GM18508 (cell line): ENCODE data around the gene EIF2AK3.

Source experiments
- ATAC-seq: cut with Tn5 transposase; IDR thresholded peaks from one replicate; pipeline ENCODE4 v1.9.1; 2021; ENCODE audit warnings: moderate number of reproducible peaks; ENCODE audit not compliant: insufficient read depth, unreplicated experiment

Gene EIF2AK3

GRCh38 chr2:88601286-88601685 is 26.0 kb downstream of the EIF2AK3 start:
- ATAC-seq: no peak

- peak; percentile 99 for ATAC-seq
Observed at GRCh38 chr2:88600038-88600465, 27.2 kb downstream of the EIF2AK3 start.

DNA sequence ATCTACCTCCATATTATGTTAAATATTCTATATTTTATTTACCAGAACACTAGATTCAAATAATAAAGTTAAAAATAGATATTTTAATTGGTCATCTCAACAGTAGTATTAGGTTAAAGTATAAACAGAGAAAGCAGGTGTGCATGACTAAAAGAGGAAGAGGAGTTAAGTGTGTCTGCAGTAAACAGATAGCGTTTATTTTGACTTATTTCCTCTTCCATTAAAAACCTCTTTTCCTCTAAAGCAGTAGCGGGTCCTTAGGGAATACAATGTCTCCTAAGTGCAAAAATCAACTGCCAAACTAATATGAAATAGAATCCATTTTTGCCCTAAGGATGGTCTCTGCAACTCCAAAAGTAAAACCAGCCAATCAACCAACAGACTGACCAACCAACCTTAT is 27.7 kb downstream of the EIF2AK3 start:
- no peak for ATAC-seq

- ATAC-seq: no peak
Observed at GRCh38 chr2:88597168-88597567, 30.1 kb downstream of the EIF2AK3 start.

- ATAC-seq: no peak
Observed at GRCh38 chr2:88596141-88596830, 31.0 kb downstream of the EIF2AK3 start.

- ATAC-seq: no peak
Observed at GRCh38 chr2:88591698-88592097, 35.6 kb downstream of the EIF2AK3 start.

DNA sequence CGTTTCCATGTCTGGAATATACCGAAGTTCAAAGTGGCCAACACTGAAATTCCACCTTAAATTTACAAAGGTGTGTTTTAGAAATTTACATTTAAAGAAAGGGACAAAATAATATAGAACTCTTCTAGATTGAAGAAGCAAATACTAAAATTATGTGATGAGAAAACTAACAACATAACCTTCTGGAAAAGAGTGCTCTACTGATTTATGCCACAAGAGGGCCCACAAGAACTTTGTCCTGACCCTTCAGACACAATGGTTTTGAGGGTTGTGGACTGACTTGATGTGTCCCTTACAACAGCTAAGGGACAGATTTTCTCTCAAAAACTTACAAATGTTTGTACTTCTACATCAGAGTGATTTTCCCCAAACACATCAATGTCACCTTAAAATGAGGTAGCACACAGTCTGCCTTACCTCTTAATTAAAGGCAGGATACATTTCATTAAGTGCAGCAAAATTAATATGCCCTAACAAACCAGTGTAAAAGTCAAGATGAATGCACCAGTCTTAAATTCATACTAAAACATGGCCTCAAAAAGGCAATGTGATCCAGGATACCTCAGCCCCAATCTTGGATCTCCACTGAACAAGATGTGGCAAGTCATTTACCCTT is 36.2 kb downstream of the EIF2AK3 start:
- no peak for ATAC-seq

- ATAC-seq: no peak
Observed at GRCh38 chr2:88585969-88586368, 41.3 kb downstream of the EIF2AK3 start.

DNA sequence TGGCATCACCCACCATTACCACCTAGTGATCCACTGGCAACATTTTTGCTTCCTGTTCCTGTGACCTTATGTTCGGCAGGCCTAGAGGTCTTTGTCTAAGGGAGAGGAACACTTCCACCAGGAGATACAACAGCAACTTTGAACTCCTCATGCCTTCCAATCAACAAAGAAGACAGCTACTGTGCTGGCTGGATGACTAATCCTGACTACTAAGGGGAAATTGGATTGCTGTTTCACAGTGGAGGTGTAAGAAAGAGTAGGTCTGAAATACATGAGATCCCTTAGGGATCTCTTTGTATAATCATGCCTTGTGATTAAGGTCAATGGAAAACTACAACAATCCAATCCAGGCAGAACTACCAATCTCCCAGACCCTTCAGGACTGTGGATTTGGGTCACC is 45.2 kb downstream of the EIF2AK3 start:
- ATAC-seq: no peak

DNA sequence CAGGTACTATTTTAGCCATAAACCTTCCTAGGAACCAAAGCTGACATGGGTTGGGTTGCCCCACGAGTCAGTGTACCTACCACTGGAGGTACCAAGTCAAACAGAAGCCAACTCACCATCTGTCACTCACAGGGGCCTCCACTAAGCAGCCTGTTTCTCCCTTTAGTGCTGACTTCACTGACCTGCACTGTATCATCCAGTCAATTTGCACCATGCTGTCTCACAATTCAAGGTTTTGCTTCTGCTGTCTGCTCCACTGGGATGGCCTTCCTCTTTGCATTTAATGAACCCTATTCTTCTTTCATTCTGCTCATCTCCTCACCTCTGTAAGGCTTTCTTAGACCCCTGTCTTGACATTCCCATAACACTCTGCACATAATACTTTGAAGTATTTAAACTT is 47.2 kb downstream of the EIF2AK3 start:
- ATAC-seq: no peak

GRCh38 chr2:88575630-88576029 is 51.6 kb downstream of the EIF2AK3 start:
- no peak for ATAC-seq

GRCh38 chr2:88575051-88575450 is 52.2 kb downstream of the EIF2AK3 start:
- ATAC-seq: no peak

DNA sequence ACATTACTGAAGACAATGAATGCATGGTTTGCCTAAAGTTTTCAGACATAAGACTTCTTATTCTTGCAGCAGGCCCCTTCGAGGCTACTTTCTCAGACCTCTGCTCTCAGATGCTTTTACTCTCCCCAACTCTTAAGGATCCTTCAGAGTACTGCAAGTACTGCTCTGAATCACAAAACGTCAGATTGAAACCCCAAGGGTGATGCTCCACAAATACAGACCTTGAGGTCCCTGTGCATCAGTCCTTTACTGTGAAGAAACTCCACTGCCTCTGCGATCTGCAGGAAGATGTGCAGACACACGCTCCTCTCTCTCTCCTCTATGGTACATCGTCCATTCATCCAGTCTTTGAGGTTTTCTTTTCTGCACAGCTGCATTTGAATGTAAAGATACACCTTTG is 52.8 kb downstream of the EIF2AK3 start:
- peak; percentile 75 for ATAC-seq

- ATAC-seq: no peak
Observed at GRCh38 chr2:88568179-88568578, 59.1 kb downstream of the EIF2AK3 start.

GRCh38 chr2:88564402-88564801 is 62.9 kb downstream of the EIF2AK3 start:
- ATAC-seq: no peak

GRCh38 chr2:88563129-88563528 is 64.1 kb downstream of the EIF2AK3 start:
- ATAC-seq: no peak

GRCh38 chr2:88561646-88562388 is 65.4 kb downstream of the EIF2AK3 start:
- ATAC-seq: peak; percentile 53

- peak; percentile 53 for ATAC-seq
Observed at GRCh38 chr2:88560619-88561307, 66.5 kb downstream of the EIF2AK3 start.

DNA sequence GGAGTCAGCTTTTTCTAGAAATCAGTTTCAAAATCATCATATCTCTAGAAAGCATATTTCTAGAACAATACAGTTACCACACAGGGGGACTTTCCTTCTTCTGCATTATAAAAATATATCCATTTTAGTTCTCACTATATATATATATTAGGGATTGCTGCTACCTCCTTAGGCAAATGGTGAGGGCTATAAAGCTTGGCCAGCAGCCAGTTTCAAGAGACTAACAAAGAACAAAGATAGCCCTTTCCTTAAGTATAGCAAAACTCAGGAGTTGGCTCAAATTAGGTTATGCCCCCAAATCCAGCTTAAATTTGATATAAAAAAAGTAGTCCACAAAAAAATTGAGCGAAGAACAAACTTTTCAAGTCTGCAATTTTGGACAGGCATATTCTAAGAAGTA is 70.0 kb downstream of the EIF2AK3 start:
- no peak for ATAC-seq

DNA sequence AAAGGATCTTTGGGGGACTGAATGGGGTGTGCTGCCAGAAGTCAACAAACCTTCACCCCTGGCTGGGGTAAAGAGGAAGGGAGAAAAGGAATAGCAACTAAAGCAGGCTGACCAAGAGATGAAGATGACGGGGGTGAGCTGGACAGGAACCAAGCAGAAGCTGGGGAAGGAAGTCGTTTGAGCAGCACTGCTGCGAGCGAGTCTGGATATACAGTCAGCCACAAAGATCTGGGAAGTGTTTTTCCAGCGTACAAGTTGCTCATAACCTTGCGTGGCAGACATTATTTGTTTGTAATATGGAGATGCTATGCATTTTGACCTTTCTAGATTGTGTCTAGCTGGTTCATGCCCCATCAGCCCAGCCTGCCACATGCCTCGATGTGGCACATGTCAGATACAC is 71.2 kb downstream of the EIF2AK3 start:
- no peak for ATAC-seq

DNA sequence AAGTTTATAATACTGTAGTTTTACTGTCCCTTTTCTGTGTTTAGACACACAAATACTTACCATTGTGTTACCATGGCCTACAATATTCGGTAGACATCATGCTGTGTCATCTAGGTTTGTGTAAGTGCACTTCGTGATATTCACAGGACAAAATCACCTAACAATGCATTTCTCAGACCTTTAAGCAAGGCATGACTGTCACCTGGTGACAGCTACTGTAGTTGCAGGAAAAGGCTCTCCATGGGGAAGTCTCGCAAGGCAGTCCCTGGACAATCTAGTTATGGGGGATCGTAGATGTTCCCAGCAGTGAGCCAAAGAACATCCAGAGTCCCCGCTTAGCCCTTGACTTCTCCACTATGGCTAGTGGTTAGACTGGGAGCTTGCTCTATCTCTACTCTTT is 73.1 kb downstream of the EIF2AK3 start:
- ATAC-seq: no peak
